HEK293 (cell line): ENCODE results near the gene GADD45GIP1.

Experiments
- ELK4 ChIP-seq: IDR thresholded peaks from 2 replicates; pipeline ENCODE4 v1.6.1; 2011; ENCODE audit warnings: mild to moderate bottlenecking, low read depth, low read length, borderline replicate concordance
- HIC1 ChIP-seq: fragments of 450-650 bp; formaldehyde crosslinking; IDR thresholded peaks from 2 replicates; pipeline ENCODE4 v1.5.1; 2016; ENCODE audit warnings: missing biosample characterization, missing genetic modification characterization
- KLF7 ChIP-seq: fragments of 450-650 bp; formaldehyde crosslinking; IDR thresholded peaks from 2 replicates; pipeline ENCODE4 v1.5.1; 2016; ENCODE audit warnings: missing biosample characterization, missing genetic modification characterization, borderline replicate concordance
- MEIS1 ChIP-seq: sonication (generic); formaldehyde crosslinking; IDR thresholded peaks from 2 replicates; pipeline ENCODE4 v1.8.1; 2022; ENCODE audit warnings: missing genetic modification reagents, mild to moderate bottlenecking, borderline replicate concordance
- PATZ1 ChIP-seq: fragments of 450-650 bp; formaldehyde crosslinking; IDR thresholded peaks from 2 replicates; pipeline ENCODE4 v1.5.1; 2016; ENCODE audit warnings: missing biosample characterization, missing genetic modification characterization
- SCRT2 ChIP-seq: fragments of 450-650 bp; formaldehyde crosslinking; IDR thresholded peaks from 2 replicates; pipeline ENCODE4 v1.5.1; 2016; ENCODE audit warnings: missing biosample characterization, missing genetic modification characterization
- YY2 ChIP-seq: fragments of 450-650 bp; formaldehyde crosslinking; IDR thresholded peaks from 2 replicates; pipeline ENCODE4 v1.5.1; 2016; ENCODE audit warnings: missing biosample characterization, missing genetic modification characterization
- ZBTB10 ChIP-seq: fragments of 450-650 bp; formaldehyde crosslinking; IDR thresholded peaks from 2 replicates; pipeline ENCODE4 v1.5.1; 2016; ENCODE audit warnings: missing biosample characterization, missing genetic modification characterization
- ZBTB17 ChIP-seq: fragments of 450-650 bp; formaldehyde crosslinking; IDR thresholded peaks from 2 replicates; pipeline ENCODE4 v1.5.1; 2016; ENCODE audit warnings: missing biosample characterization, missing genetic modification characterization
- ZBTB48 ChIP-seq: fragments of 450-650 bp; formaldehyde crosslinking; IDR thresholded peaks from 2 replicates; pipeline ENCODE4 v1.5.1; 2016; ENCODE audit warnings: missing biosample characterization, missing genetic modification characterization
- ZIC2 ChIP-seq: fragments of 450-650 bp; formaldehyde crosslinking; IDR thresholded peaks from 2 replicates; pipeline ENCODE4 v1.5.1; 2016; ENCODE audit warnings: missing biosample characterization, missing genetic modification characterization
- ZNF112 ChIP-seq: fragments of 450-650 bp; formaldehyde crosslinking; IDR thresholded peaks from 2 replicates; pipeline ENCODE4 v1.5.0; 2017; ENCODE audit warnings: missing biosample characterization, missing genetic modification characterization
- ZNF132 ChIP-seq: fragments of 450-650 bp; formaldehyde crosslinking; IDR thresholded peaks from 2 replicates; pipeline ENCODE4 v1.5.1; 2017; ENCODE audit warnings: missing biosample characterization, missing genetic modification characterization, borderline replicate concordance
- ZNF211 ChIP-seq: fragments of 450-650 bp; formaldehyde crosslinking; IDR thresholded peaks from 2 replicates; pipeline ENCODE4 v1.5.1; 2016; ENCODE audit warnings: low read depth, missing biosample characterization, missing genetic modification characterization
- ZNF23 ChIP-seq: fragments of 450-650 bp; formaldehyde crosslinking; IDR thresholded peaks from 2 replicates; pipeline ENCODE4 v1.5.1; 2016; ENCODE audit warnings: missing biosample characterization, missing genetic modification characterization, borderline replicate concordance
- ZNF341 ChIP-seq: fragments of 450-650 bp; formaldehyde crosslinking; IDR thresholded peaks from 2 replicates; pipeline ENCODE4; 2016; ENCODE audit warnings: low read depth, missing biosample characterization, missing genetic modification characterization
- ZNF366 ChIP-seq: fragments of 450-650 bp; formaldehyde crosslinking; conservative IDR thresholded peaks from 2 replicates; pipeline ENCODE4 v1.5.1; 2016; ENCODE audit warnings: missing biosample characterization, missing genetic modification characterization
- ZNF391 ChIP-seq: fragments of 450-650 bp; formaldehyde crosslinking; IDR thresholded peaks from 2 replicates; pipeline ENCODE4 v1.5.1; 2016; ENCODE audit warnings: low read depth, missing biosample characterization, missing genetic modification characterization, borderline replicate concordance
- ZNF394 ChIP-seq: fragments of 450-650 bp; formaldehyde crosslinking; IDR thresholded peaks from 2 replicates; pipeline ENCODE4 v1.5.1; 2016; ENCODE audit warnings: missing biosample characterization, missing genetic modification characterization, mild to moderate bottlenecking, moderate library complexity, borderline replicate concordance
- ZNF398 ChIP-seq: fragments of 450-650 bp; formaldehyde crosslinking; IDR thresholded peaks from 2 replicates; pipeline ENCODE4 v1.5.1; 2017; ENCODE audit warnings: missing biosample characterization, missing genetic modification characterization
- ZNF433 ChIP-seq: fragments of 450-650 bp; formaldehyde crosslinking; IDR thresholded peaks from 2 replicates; pipeline ENCODE4 v1.5.1; 2016; ENCODE audit warnings: missing biosample characterization, missing genetic modification characterization, low read depth
- ZNF449 ChIP-seq: fragments of 450-650 bp; formaldehyde crosslinking; IDR thresholded peaks from 2 replicates; pipeline ENCODE4 v1.5.1; 2017; ENCODE audit warnings: missing biosample characterization, mild to moderate bottlenecking, missing genetic modification characterization, moderate library complexity
- ZNF548 ChIP-seq: fragments of 450-650 bp; formaldehyde crosslinking; IDR thresholded peaks from 2 replicates; pipeline ENCODE4 v1.5.1; 2016; ENCODE audit warnings: missing biosample characterization, missing genetic modification characterization
- ZNF549 ChIP-seq: fragments of 450-650 bp; IDR thresholded peaks from 2 replicates; pipeline ENCODE4 v1.5.1; 2018; ENCODE audit warnings: missing biosample characterization, missing genetic modification characterization, mild to moderate bottlenecking, inconsistent platforms, moderate library complexity
- ZNF571 ChIP-seq: fragments of 450-650 bp; formaldehyde crosslinking; IDR thresholded peaks from 2 replicates; pipeline ENCODE4 v1.5.0; 2017; ENCODE audit warnings: missing biosample characterization, missing genetic modification characterization
- ZNF600 ChIP-seq: fragments of 450-650 bp; formaldehyde crosslinking; IDR thresholded peaks from 2 replicates; pipeline ENCODE4 v1.5.1; 2016; ENCODE audit warnings: missing biosample characterization, missing genetic modification characterization
- ZNF670 ChIP-seq: fragments of 450-650 bp; formaldehyde crosslinking; IDR thresholded peaks from 2 replicates; pipeline ENCODE4 v1.5.1; 2016; ENCODE audit warnings: missing biosample characterization, missing genetic modification characterization, low read depth
- ZNF791 ChIP-seq: fragments of 450-650 bp; formaldehyde crosslinking; IDR thresholded peaks from 2 replicates; pipeline ENCODE4 v1.5.1; 2016; ENCODE audit warnings: missing biosample characterization, missing genetic modification characterization
- ZNF792 ChIP-seq: fragments of 450-650 bp; formaldehyde crosslinking; IDR thresholded peaks from 2 replicates; pipeline ENCODE4 v1.5.1; 2016; ENCODE audit warnings: missing biosample characterization, missing genetic modification characterization

The GADD45GIP1 gene

GRCh38 chr19:12913011-12913561 is 43.9 kb downstream of the GADD45GIP1 start (continued):
- TF ChIP-seq HIC1 (tag by site-specific recombination) (0 out of 2 replicates have a peak, but pooled peaks have one; percentile 44), ZNF433 (no peak), KLF7 (no peak), ELK4 (no peak), ZNF449 (tag by site-specific recombination) (peak; percentile 97), MEIS1 (no peak), ZNF792 (tag by site-specific recombination) (no peak), PATZ1 (tag by site-specific recombination) (peak; percentile 84), ZNF211 (no peak), ZNF571 (tag by site-specific recombination) (no peak), ZBTB10 (no peak), YY2 (tag by site-specific recombination) (no peak), ZBTB17 (peak; percentile 98), ZNF132 (tag by site-specific recombination) (no peak), ZNF549 (tag by site-specific recombination) (no peak), ZNF112 (tag by site-specific recombination) (no peak), ZNF341 (tag by site-specific recombination) (peak; percentile 96), ZNF391 (tag by site-specific recombination) (no peak), ZNF791 (tag by site-specific recombination) (no peak), ZBTB48 (peak; percentile 89), ZNF548 (tag by site-specific recombination) (no peak), ZNF670 (tag by site-specific recombination) (no peak), ZIC2 (tag by site-specific recombination) (peak; percentile 98), ZNF366 (peak; percentile 48; the same call in 1 of the 2 replicates), ZNF23 (tag by site-specific recombination) (no peak), SCRT2 (tag by site-specific recombination) (0 out of 2 replicates have a peak, but pooled peaks have one; percentile 27), ZNF394 (tag by site-specific recombination) (no peak; the same call in 1 of the 2 replicates), ZNF600 (peak; percentile 95), ZNF398 (tag by site-specific recombination) (peak; percentile 81)
